CMK (cell line): ENCODE results near the gene MACROD2.

Experiments used
- DNase-seq: peaks from one replicate; pipeline ENCODE4 v3.0.0-alpha.2; 2010; ENCODE audit warnings: low read depth

Gene MACROD2

DNA sequence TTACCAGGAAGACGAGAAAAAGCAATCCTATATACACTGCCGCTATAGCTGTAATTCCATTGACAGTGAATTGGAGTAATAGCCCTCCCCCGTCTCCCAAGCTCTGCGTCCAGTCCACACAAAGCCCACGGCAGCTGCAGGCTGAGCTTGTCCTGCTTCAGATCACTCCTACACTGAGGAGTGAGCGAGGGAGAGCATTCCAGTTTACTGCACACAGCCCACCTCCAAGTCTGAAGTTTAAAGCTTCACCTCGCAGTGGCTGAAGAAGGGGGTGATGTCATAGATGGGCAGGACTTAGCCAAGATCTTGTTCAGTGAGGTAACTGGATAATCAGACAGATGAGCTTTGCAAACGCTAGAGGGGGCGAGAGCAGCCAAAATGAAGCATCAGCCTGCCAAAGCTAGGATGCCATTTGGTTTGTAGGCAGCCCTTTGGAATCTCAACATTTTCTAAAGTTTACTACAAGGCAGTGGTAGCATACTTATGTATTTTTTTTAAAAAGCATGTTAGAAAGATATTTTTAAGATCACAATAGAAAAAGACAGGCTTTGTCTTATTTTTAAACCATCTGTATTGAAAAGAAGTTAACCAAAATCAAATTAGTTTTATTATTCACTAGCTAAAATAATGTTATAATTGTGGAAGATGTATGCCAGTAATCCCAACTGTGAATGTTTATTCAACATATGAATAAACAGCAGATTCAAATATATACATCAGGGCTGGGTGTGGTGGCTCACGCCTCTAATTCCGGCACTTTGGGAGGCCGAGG, 342.3 kb downstream of the MACROD2 start, which contains the start of gene FLRT3:
TSS of gene FLRT3 (minus strand) at position 213 of the 772 bp plus-strand sequence. CDS start 10,106 bp downstream, outside the sequence.
- peak; percentile 4 for DNase-seq

DNA sequence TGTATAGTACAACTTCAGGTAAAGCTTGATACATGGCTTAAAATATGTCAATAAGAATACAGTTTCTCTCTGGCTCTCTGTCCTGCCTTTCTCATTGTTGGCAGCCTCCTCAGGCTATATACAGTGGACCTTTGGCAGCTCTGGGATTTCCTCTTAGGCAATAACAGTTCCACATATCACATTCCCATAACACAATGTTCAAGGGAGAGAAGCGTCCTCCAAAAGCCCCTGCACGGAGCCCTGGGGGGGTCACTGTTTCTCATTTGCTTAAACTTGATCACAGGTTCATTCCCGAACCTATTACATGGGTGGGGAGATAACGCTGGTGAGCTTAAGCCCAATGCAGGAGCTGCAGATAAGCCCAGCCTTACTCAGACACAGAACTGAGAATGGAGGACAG, 346.5 kb downstream of the MACROD2 start:
- DNase-seq = no peak

DNA sequence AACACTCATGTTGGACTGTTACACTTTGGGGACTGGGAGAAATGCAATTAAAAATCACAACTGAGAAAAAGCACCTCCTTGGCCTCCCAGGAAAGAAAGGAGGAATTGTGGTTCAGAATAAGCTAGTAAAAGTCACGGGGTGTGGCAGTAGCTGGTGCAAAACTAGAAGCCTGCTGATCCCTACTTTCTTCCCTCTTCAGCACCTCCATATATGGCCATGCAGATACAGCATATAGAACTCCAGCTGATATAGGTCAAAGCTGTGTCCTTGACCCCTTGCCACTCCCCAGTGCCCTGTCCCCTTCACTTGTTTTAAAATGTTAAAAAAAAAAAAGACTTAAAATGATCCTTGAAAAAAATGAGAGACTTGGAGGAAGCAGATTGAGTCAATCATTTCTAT, 347.6 kb downstream of the MACROD2 start:
- no peak for DNase-seq

DNA sequence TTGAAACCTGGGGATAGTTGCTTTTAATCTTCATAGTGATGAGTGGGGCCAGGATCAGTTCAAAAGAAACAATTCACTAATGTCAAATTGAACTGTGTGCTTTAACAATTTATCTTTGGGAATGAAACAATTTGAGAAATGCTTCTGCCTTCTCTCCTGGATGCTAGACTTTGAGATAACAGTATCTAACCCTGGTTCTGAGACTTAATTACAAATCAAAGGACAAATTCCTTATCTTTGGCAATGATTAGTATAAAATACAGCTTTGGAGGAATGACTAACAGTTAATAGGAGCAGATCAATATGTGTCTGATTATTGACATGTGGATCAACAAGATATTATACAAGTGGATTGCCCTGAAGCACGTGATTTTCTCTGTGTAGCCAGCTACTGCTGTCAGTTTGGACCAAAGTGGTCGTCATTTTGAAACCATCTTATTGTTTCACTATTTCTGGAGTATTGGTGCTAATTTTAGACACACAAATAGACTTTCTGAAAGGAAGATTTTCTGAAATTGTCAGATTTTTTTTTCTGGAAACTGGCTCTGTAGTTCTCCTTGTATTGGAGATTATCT, 348.3 kb downstream of the MACROD2 start:
- DNase-seq = no peak

DNA sequence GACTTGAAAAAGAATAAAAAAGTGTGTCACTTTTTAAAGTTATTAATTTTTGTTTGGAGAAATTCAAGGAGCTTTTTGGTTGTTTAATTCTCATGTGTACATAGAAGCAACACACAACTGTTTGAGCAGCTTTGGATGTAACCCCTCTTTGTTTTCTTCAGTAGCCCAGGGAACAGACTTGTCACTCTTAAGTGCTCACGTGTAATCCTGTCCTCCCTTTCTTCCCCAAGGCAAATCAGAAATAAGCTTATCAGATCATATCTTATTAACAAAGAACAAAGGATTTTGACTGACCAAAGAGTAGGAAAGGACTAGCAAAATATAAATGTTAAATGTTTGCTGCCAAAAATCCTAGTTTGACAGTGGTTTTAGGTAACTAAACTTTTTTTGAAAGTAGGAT, 349.4 kb downstream of the MACROD2 start:
- DNase-seq = no peak

DNA sequence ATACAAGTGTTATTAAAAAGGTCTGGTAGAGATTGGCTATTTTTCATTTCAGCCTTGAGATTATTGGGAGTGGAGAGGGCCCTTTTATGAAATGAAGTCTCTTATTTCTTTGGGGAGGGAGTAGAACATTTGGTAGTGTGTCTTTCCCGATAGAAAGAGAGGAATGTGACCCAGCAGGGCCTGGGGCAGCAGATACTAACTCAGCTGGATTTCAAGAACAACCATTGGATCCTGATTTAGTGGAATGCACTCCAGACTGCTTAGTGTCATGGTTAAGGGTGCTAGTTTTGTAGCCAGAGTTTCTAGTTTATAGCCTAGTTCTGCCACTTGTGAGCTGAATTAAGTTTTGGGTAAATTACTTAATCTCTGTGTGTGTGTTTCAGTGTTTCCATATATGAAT, 360.5 kb downstream of the MACROD2 start:
- DNase-seq = no peak

DNA sequence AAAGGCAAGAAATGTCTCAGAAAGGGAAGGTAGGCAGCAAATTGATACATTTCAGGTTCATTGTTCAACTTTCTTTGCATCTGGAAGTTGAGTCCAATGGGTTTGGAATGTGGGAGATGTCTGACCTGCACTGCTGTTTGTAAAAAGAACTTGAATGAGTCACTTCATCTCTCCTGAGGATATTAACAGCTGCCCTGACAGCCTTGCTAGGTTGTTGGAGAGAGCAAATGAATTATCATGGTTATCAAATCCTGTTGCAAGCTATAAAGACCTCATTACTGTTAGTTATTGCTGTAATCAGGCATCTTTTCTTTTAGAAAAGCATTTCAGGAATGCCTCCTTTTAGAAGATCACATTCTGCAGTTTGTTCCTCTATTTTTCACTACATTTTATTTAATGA, 365.1 kb downstream of the MACROD2 start:
- no peak for DNase-seq

DNA sequence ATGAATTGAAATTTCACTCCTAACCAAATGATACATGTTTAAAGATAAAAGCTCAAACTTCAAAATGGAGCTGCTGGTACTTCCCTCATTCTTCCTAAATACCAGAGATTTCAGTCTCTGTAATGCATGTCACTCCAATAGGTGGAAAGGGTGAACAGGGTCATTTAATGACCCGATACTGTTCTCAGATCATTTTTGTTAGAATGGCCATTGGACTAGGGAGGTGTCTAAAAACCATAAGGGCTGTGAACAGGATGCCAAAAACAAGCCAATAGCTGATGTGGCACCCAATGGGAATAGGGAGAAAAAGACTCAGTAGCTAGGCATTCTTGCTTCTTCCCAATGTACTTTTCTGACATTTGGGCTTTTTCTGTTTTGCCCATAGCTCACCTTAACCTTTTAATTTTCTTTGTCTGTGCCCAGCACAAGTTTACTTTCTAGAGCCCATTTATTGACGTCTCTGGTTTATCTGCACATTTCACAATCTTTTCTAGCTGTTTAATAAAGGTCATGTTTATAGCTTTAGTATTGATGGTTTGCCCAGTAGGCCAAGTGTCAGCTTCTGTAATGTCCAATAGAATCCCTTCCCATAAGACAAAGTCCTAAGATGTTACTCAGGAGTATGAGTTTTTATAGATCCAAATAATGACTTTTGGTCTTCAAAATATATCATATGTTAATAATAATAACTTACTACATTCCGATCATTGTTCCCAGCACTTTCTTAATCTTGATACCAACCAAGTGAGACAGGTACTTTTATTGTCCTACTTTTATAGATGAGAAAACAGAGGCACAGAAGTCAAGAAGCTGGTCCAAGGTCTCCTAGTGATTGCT, 366.4 kb downstream of the MACROD2 start:
- no peak for DNase-seq

DNA sequence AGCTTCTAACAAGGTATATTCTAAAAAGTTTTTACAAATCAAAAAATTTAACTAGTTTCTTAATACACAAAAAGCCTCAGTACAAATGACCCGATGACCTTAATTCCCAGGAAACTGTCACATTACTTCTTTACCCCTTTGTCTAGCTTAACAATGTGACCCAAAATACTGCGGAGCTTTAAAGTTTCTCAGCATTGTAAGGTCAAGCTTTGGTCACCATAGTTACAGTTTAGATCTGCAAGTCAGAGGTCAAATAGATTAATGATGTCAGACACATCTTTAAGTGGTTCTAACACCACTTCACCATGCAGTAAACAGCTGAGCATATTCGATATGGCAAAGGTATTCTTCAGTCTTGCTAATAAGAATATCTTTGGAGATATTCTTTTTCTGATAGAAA, 378.9 kb downstream of the MACROD2 start:
- no peak for DNase-seq

DNA sequence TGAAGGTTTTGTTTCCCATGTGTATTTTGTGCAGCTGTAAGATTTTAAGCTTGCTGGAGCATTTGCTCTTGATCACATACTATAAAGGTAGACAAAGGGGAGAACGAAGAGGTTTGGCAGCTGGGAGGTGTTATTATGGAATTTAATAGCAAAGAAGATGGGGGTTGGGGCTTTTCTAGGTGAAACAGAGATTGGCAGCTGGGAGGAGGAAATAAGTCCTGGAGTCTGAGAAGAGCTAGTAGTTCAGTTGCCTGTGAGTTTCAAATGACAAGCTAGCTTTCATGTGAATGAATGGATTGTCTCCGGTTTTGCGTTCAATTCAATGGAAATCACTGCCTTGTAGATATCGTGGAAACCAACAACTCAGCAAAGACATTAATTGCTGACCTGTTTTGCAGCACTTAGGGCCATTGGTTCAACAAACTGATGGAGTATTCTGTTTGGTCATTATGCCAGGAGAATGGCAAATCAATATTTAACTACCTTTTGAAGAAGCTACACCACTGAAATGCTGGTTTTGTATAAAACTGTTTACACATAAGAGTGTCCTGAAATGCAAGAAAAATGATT, 380.2 kb downstream of the MACROD2 start:
- DNase-seq = no peak

DNA sequence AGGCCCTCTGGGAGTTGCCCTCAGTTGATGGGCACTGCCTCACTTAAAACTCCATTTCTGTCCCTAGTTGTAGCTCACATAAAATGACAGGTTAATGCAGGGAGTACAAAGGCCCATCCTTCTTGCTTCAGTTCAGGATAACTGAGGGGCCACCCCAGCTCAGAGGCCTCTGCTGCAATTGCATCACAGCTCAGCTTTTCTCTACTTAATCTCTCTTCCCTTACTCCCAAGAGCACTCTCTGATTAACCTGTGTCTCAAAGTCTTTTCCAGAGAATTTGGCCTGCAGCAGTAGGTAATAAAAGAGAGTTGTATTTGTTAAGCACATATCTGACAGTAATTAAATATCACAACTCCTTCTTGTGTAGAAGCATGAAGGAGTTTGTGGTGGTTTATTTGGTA, 383.0 kb downstream of the MACROD2 start:
- DNase-seq = no peak

DNA sequence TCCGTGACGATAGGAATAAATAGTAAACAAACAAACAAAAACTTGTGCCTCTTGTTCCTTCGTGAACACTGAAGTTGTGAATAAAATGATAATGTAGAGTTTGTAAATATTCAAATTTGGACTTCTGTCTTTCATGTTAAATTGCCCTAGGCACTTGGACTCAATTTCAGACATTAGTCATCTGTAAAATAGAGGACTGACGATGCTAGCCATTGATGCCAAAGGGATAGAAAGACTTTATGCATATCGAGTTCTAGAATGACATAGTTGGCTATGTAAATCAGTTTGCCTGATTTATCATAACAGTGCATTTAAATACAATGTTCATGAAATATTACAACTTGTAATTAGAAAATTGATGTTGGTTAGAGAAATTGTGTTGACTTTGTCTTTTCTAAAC, 388.0 kb downstream of the MACROD2 start:
- no peak for DNase-seq

DNA sequence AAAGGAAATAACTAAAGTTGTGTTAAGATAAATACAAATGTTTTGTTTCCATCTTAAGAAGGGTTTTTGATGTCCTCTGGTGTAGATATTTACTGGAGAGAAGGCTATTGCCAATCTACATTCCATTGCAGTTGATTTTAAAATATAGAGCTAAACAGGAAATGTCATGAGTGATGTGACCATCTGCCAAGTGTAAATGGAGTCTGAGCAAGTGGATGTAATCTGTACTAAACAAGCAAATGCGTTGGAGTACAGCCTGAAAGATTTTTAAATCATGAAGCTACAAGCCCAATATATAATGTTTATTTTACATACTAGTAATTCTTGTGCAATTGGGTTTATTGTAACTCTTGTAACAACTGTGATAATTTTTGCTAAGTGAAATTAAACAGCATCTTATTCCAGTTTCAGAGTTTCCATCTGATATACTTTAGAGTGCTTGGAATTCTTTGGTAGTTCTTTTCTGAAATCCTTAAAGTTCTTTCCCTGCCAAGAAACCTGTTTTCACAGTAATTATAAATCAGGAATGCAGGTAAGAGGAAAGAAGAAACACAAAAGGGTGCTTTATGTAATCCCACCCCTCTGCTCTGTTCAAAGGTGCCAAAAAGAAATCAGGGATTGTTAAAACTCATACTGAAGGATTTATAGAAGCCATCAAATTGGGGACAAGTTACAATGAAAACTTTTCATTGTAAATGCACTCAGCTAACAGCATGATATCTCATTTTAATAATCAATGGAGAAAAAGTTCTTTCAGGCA, 389.3 kb downstream of the MACROD2 start:
- DNase-seq = no peak

DNA sequence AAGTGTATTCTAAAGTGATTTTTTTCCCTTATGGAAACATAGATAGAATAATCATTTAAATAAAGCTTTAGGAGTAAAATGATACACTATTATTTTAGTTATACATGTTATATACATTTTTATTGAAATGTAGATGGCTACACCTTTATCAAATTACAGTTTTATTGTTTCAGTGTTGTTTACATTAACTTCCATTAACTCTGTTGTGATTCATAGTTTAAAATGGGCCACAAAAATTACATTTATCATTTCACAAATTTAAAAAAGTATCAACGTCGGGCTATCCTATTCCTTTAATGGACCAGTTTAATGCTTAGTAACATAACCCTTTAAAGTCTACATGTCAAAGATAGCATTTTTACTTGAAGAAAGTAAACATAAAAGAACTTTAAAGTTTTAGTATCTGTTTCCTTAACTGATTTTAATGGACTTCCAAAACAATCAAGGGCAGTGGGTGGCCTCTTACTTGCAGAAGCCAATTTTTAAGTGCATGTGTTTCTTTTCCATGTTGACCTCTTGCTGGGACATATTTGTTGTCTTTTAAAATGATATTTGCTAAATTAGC, 389.9 kb downstream of the MACROD2 start:
- no peak for DNase-seq

DNA sequence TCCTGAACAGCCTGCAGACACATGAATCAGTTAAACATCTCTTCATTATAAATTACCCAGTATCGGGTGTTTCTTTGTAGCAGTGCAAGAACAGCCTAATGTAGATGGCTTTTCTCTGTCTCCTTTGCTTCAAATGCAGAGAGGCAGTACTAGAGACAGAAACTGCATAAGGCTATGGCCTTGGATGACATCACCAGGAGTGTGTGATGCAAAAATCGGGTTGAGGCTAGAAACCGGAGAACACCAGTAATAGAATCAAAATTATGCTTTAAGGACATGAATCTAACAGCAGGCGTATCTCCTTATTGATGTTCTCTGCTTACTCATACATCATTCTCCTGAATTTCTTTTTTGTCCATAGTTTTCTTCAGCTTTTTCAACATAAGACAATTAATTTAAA, 391.4 kb downstream of the MACROD2 start:
- DNase-seq = no peak

DNA sequence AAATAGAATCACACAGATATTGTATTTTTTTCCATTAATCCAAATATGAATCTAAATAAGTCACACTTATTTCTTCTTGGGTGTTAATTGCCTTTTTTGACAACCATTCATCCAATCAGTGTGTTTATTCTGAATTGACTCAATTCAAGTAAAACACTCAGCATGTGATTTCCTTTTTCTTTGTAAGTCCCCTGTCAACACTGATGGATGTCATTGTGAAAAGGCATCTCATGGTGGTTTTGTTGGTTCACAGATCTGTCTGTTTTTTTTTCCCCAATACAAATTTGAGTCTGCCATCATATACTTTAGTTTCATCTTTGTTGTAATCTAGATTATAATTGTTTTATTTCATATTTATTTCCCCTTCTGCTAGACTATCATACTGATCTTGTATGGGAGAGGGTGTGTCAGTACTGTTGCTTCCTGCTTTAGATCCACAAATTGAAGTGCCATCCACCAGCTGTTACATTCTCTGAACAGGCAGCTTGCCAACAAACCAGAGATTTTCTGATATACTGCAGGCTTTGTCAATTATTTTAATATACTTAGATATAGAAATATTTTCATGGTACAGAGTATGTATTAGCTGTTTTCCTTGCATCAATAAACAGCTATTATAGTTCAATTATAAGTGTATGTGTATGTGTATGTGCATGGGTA, 406.3 kb downstream of the MACROD2 start:
- DNase-seq = no peak

DNA sequence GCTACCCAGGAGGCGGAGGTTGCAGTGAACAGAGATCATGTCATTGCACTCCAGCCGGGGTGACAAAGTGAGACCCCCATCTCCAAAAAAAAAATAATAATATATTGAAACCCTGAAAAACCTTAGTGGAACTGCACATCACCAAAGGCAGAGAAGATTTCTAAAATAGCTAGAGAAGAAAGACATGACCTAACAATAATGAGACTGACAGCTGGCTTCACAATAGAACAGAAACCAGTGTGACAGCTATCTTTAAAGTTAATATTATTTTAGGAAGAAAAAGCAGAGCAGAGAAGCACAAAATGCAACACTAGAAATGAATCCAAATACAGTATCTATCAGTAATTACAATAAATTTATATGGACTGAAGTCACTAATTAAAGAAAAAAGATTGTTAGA, 409.2 kb downstream of the MACROD2 start:
- DNase-seq = no peak

DNA sequence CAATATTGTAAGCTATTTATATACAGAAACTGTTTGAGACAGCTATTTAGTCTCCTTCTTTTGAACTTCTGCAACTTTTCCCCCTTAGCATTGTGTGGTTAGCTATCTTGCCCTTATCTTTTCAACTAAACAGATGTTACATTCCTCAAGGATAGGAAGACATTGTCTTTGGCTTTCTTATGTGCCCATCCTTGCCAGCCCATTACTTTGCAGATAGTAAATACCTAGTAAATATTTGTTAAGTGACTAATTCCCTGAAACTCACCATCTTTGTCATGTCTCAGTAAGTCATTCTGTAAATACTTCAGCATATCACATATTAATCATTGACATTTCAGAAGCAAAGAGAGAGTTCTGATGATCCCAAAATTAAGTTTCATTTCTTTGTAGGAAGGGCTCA, 411.2 kb downstream of the MACROD2 start:
- no peak for DNase-seq

DNA sequence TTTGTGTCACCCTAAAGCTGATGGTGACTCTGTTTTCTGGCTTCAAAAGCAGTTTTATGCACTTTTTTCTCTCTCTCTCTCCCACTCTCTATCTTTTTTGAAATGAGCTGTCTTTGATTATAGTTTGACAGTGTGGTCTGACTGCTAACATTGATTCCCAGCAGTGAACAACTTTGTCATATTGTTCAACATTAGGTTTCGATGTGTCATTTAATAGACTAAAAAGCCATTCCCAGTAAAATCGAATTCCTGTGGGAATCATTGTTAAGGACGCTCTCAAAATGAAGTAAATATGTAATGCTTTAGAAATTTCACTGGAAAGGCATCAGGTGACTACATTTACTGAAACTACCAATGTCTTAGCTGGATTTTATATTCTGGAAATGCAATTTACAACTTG, 412.0 kb downstream of the MACROD2 start:
- DNase-seq = no peak

DNA sequence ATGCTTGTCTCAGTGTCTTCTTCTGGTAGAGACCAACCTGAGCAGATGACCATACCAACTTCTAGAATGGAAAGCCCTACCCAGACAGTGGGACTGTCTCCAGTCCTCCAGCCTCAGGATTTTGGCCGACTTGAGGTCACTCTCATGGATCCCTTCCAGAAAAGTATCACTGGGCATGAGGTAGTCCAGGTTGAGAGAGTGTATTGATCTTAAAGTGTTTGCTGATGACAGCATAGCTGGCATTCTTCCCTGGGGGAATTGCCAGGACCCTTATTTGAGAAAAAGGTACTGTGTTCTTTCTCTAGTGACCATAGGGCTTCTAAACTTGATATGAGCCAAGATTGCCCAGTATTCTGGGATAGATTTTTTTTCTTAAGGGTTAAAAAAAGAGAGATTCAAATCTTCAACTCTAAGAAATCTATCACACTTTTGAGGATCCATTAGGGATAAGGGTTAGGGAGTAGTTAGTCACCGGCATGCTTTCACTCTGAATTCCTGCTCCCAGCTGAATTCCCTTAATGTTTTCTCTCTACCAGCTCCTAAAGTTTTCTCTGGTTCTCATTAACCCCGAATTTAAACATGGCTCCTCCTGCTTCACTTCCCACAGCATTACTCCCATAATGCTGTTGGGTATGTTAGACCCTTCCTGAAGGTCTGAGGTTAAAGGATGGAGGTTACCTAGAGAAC, 415.7 kb downstream of the MACROD2 start:
- DNase-seq = no peak
